Measurements from ENCODE around the gene COPRS.

The COPRS gene

DNA sequence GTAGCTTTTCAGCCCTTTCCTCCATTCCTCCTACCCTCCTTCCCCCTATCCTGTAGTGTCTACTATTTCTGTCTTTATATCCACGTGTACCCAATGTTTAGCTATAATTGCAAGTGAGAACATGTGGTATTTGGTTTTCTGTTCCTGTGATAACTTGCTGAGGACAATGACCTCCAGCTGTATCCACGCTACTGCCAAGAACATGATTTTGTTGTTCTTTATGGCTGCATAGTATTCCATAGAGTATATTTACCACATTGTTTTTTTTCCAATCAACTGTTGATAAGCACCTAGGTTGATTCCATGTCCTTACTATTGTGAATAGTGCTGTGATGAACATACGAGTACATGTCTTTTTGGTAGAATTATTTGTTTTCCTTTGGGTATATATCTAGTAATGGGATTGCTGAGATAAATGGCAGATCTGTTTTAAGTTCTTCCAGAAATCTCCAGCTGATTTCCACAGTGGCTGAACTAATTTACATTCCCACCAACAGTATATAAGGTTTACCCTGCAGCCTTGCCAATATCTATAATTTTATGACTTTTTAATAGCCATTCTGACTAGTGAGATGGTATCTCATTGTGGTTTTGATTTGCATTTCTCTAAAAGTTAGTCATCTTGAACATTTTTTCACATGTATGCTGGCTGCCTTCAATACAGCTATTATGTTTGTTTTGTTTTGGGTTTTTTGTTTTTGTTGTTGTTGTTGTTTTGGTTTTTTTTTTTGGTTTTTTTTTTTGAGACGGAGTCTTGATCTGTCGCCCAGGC lies 10.9 kb upstream of the COPRS start (continued):
- TF ChIP-seq, protein P1, sequence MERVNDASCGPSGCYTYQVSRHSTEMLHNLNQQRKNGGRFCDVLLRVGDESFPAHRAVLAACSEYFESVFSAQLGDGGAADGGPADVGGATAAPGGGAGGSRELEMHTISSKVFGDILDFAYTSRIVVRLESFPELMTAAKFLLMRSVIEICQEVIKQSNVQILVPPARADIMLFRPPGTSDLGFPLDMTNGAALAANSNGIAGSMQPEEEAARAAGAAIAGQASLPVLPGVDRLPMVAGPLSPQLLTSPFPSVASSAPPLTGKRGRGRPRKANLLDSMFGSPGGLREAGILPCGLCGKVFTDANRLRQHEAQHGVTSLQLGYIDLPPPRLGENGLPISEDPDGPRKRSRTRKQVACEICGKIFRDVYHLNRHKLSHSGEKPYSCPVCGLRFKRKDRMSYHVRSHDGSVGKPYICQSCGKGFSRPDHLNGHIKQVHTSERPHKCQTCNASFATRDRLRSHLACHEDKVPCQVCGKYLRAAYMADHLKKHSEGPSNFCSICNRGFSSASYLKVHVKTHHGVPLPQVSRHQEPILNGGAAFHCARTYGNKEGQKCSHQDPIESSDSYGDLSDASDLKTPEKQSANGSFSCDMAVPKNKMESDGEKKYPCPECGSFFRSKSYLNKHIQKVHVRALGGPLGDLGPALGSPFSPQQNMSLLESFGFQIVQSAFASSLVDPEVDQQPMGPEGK (CRISPR knock-in tag; IDR thresholded peaks at IDR 0.05; ENCODE audit: borderline replicate concordance) = no peak
- TF ChIP-seq SNAI2 (CRISPR knock-in tag; IDR thresholded peaks at IDR 0.05) (no peak), TCF4 (CRISPR knock-in tag; IDR thresholded peaks at IDR 0.05; ENCODE audit: borderline replicate concordance) (no peak), CSDC2 (CRISPR knock-in tag; IDR thresholded peaks at IDR 0.05) (no peak), PPARA (CRISPR knock-in tag; IDR thresholded peaks at IDR 0.05; ENCODE audit: borderline replicate concordance) (no peak), RARB (CRISPR knock-in tag; IDR thresholded peaks at IDR 0.05) (no peak), ZFP3 (CRISPR knock-in tag; IDR thresholded peaks at IDR 0.05) (no peak), BACH2 (CRISPR knock-in tag; IDR thresholded peaks at IDR 0.05; ENCODE audit: borderline replicate concordance) (no peak)

DNA sequence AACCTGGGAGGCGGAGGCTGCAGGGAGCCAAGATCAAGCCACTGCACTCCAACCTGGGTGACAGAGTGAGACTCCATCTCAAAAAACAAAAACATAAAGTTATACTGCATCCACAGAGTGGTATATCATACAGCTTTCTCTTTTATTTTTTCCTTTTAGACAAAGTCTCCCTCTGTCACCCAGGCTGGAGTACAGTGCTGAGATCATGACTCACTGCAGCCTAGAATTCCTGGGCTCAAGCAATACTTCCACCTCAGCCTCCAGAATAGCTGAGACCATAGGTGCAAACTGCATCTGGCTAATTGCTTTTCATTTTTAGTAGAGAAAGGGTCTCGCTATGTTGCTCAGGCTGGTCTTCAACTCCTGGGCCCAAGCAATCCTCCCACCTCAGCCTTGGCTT lies 10.0 kb upstream of the COPRS start:
- ATAC-seq = peak; percentile 40; the same call in 2 of the 3 replicates
- no peak for TF ChIP-seq TCF4 (CRISPR knock-in tag; IDR thresholded peaks at IDR 0.05; ENCODE audit: borderline replicate concordance)
- no peak for TF ChIP-seq CSDC2 (CRISPR knock-in tag; IDR thresholded peaks at IDR 0.05)
- TF ChIP-seq BACH2 (CRISPR knock-in tag; IDR thresholded peaks at IDR 0.05; ENCODE audit: borderline replicate concordance) = no peak
- no peak for TF ChIP-seq TOX (CRISPR knock-in tag; IDR thresholded peaks at IDR 0.05; ENCODE audit: borderline replicate concordance)
- TF ChIP-seq OSR1 (CRISPR knock-in tag; IDR thresholded peaks at IDR 0.05) = no peak
- TF ChIP-seq ZNF565 (CRISPR knock-in tag; conservative IDR thresholded peaks at IDR 0.05; ENCODE audit: low read depth) = no peak
- TF ChIP-seq SNAI2 (CRISPR knock-in tag; IDR thresholded peaks at IDR 0.05) = no peak
- TF ChIP-seq, protein P2, sequence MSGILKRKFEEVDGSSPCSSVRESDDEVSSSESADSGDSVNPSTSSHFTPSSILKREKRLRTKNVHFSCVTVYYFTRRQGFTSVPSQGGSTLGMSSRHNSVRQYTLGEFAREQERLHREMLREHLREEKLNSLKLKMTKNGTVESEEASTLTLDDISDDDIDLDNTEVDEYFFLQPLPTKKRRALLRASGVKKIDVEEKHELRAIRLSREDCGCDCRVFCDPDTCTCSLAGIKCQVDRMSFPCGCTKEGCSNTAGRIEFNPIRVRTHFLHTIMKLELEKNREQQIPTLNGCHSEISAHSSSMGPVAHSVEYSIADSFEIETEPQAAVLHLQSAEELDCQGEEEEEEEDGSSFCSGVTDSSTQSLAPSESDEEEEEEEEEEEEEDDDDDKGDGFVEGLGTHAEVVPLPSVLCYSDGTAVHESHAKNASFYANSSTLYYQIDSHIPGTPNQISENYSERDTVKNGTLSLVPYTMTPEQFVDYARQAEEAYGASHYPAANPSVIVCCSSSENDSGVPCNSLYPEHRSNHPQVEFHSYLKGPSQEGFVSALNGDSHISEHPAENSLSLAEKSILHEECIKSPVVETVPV (CRISPR knock-in tag; IDR thresholded peaks at IDR 0.05) = no peak
- TF ChIP-seq, protein P1 (CRISPR knock-in tag; IDR thresholded peaks at IDR 0.05; ENCODE audit: borderline replicate concordance) = no peak
- no peak for TF ChIP-seq ARNTL (CRISPR knock-in tag; IDR thresholded peaks at IDR 0.05; ENCODE audit: borderline replicate concordance, low read depth)
- TF ChIP-seq ZFP30 (CRISPR knock-in tag; IDR thresholded peaks at IDR 0.05) = no peak
- no peak for TF ChIP-seq ZFP3 (CRISPR knock-in tag; IDR thresholded peaks at IDR 0.05)
- TF ChIP-seq PPARA (CRISPR knock-in tag; IDR thresholded peaks at IDR 0.05; ENCODE audit: borderline replicate concordance) = no peak
- TF ChIP-seq, protein P3, sequence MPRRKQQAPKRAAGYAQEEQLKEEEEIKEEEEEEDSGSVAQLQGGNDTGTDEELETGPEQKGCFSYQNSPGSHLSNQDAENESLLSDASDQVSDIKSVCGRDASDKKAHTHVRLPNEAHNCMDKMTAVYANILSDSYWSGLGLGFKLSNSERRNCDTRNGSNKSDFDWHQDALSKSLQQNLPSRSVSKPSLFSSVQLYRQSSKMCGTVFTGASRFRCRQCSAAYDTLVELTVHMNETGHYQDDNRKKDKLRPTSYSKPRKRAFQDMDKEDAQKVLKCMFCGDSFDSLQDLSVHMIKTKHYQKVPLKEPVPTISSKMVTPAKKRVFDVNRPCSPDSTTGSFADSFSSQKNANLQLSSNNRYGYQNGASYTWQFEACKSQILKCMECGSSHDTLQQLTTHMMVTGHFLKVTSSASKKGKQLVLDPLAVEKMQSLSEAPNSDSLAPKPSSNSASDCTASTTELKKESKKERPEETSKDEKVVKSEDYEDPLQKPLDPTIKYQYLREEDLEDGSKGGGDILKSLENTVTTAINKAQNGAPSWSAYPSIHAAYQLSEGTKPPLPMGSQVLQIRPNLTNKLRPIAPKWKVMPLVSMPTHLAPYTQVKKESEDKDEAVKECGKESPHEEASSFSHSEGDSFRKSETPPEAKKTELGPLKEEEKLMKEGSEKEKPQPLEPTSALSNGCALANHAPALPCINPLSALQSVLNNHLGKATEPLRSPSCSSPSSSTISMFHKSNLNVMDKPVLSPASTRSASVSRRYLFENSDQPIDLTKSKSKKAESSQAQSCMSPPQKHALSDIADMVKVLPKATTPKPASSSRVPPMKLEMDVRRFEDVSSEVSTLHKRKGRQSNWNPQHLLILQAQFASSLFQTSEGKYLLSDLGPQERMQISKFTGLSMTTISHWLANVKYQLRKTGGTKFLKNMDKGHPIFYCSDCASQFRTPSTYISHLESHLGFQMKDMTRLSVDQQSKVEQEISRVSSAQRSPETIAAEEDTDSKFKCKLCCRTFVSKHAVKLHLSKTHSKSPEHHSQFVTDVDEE (CRISPR knock-in tag; IDR thresholded peaks at IDR 0.05) = no peak
- TF ChIP-seq, protein P4, sequence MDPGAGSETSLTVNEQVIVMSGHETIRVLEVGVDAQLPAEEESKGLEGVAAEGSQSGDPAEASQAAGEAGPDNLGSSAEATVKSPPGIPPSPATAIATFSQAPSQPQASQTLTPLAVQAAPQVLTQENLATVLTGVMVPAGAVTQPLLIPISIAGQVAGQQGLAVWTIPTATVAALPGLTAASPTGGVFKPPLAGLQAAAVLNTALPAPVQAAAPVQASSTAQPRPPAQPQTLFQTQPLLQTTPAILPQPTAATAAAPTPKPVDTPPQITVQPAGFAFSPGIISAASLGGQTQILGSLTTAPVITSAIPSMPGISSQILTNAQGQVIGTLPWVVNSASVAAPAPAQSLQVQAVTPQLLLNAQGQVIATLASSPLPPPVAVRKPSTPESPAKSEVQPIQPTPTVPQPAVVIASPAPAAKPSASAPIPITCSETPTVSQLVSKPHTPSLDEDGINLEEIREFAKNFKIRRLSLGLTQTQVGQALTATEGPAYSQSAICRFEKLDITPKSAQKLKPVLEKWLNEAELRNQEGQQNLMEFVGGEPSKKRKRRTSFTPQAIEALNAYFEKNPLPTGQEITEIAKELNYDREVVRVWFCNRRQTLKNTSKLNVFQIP (CRISPR knock-in tag; IDR thresholded peaks at IDR 0.05; ENCODE audit: borderline replicate concordance, low read depth) = no peak
- TF ChIP-seq, protein P5, sequence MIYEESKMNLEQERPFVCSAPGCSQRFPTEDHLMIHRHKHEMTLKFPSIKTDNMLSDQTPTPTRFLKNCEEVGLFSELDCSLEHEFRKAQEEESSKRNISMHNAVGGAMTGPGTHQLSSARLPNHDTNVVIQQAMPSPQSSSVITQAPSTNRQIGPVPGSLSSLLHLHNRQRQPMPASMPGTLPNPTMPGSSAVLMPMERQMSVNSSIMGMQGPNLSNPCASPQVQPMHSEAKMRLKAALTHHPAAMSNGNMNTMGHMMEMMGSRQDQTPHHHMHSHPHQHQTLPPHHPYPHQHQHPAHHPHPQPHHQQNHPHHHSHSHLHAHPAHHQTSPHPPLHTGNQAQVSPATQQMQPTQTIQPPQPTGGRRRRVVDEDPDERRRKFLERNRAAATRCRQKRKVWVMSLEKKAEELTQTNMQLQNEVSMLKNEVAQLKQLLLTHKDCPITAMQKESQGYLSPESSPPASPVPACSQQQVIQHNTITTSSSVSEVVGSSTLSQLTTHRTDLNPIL (CRISPR knock-in tag; IDR thresholded peaks at IDR 0.05; ENCODE audit: low read depth) = no peak
- TF ChIP-seq GLIS3 (CRISPR knock-in tag; IDR thresholded peaks at IDR 0.05) = no peak
